ENCODE results near the gene THAP4.

THAP4 gene, protein sequence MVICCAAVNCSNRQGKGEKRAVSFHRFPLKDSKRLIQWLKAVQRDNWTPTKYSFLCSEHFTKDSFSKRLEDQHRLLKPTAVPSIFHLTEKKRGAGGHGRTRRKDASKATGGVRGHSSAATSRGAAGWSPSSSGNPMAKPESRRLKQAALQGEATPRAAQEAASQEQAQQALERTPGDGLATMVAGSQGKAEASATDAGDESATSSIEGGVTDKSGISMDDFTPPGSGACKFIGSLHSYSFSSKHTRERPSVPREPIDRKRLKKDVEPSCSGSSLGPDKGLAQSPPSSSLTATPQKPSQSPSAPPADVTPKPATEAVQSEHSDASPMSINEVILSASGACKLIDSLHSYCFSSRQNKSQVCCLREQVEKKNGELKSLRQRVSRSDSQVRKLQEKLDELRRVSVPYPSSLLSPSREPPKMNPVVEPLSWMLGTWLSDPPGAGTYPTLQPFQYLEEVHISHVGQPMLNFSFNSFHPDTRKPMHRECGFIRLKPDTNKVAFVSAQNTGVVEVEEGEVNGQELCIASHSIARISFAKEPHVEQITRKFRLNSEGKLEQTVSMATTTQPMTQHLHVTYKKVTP

DNA sequence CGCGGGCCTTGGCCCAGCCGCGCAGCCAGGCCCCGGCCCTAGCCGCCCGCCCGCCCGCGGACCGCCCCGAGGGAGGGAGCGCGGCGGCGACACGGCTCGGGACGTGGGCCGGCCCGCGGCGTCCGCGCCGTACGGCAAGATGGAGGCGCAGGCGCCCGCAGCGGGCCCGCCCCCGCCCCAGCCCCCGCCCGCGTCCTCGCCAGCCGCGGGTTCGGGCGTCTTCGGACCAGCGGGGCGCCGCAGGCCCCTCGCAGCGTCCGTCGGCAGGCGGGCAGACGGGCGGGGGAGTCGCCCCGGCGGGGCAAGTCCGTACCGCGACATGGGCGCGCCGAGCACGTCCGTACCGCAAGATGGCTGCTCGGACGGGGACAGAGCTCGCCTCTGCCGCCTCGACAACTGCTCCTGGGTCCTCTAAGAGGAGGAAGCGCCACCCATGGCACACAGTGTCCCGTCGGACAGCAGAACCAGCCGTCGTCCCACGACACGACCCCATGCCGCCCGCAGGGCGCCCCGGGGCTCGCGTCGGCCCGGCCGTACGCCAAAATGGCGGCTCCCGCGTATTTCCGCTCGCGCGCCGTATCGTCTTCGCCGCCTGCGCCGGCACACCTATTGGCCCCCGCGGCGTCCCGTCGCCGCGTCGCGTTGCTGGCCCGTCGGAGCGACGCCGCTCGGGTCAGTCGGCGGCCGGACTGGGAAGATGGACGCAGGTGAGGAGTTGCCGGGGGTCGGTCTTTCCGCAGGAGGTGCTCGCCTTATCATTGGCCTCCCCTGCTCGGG, at the start of gene THAP4, which contains the start of gene ATG4B:
Gene THAP4 (minus strand): TSS at position 141 of the 777 bp plus-strand sequence. CDS start 141 bp downstream, outside the sequence.
Gene ATG4B (plus strand): TSS at position 676 of the 777 bp plus-strand sequence. CDS start 22 bp downstream, at position 698.
- DNase-seq: peak; percentile 67 to 73

- no peak for DNase-seq
Observed at GRCh38 chr2:241686324-241686649, 49.3 kb upstream of the THAP4 start.

DNA sequence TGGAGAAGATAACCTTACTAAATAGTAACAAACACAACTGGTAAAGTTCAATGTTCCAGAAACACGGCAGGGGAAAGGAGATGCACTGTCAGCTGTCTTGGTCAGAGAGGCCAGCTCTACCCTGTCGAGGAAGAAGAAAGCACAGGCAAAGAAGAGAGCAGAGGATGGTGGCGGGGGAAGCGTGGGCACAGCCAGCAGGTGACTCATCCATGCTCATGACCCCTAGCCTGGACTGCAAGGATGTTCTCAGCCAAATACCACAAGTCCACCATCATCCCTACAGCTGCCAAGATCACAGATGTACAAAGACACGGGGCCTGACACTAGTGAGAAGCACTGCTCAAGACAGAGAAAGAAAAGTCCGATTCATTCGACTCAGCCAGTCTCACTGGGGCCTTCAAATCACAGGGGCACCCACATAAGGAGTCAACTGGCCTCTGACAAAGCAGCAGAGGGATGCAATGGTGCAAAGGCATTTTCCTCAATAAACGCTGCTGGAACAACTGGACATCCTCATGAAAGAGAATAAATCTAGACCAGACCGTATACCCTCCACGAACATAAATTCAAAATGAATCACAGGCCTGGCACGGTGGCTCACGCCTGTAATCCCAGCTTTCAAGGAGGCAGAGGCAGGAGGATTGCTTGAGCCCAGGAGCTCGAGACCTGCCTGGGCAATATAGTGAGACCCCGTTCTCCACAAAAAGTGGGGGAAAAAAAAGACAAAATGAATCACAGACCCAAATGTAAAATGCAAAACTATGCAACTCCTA, 44.1 kb upstream of the THAP4 start:
- no peak for DNase-seq

GRCh38 chr2:241680044-241680443, 43.1 kb upstream of the THAP4 start:
- DNase-seq: no peak

GRCh38 chr2:241678784-241679540, 42.0 kb upstream of the THAP4 start:
- DNase-seq: no peak

GRCh38 chr2:241678307-241678706, 41.3 kb upstream of the THAP4 start:
- no peak for DNase-seq

- DNase-seq: no peak
Observed at GRCh38 chr2:241677392-241677791, 40.4 kb upstream of the THAP4 start.

DNA sequence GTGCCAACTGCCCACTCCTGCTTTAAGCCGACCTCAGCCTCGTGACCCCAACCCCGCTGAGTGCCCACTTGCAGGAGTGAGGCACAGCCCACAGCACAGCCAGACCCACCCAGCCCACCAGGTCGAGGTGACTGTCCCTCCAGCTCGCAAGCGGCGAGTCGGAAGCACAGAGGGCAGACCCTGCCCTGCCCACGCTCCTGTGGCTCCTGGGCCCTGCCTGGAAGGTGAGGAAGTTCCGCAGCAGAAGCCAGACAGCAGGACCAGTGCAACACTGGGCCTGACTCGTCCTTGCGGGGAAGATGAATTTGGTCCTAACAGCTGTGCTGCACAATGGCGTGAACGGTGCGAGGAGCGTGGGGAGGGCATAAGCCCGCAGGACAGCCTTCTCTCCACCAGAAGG, 39.7 kb upstream of the THAP4 start:
- DNase-seq: no peak

GRCh38 chr2:241675885-241676284, 38.9 kb upstream of the THAP4 start:
- DNase-seq: no peak

DNA sequence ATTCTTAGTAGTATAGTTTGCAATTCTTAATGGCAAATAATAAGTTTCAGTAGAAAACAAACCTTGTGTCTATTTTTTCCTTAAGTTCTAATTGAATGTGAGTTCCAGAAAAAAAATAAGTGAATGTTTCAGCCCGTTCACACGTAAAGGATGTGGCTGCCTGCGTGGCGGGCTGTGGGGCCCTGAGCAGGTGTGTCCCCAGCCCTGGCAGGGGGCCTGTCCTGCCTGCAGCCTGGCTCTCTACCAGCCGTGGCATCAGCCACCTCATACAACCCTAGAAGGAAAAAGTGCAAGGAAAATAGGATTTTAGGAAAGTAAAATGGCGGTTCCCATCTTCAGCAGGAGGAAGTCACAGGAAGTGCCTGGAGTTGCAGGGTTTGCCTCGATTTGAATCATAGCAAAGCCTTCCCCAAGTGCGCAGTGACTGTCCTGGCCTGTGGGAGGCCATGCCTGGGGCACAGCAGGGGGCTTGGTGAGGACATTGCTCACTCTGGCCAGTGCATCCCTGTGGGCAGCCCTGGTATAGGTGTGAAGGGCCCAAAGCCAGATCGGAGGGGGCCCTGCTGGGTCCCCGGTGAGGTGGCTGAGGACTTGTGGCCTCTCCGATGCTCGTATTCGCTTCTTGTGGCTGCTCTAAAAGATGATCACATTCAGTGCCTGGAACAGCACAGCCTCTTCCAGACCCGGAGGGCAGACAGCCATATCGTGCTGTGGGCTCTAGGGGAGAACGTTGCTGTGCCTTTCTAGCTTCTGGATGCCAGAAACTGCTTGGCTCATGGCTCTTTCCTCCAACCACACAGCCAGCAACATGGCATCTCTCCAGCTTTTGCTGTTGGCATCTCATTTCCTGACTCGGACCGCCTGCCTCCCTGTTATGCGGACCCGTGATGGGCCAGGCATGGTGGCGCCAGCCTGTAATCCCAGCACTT, 37.1 kb upstream of the THAP4 start:
- no peak for DNase-seq

- no peak for DNase-seq
Observed at GRCh38 chr2:241673189-241673663, 36.3 kb upstream of the THAP4 start.

- DNase-seq: no peak
Observed at GRCh38 chr2:241672243-241673188, 35.6 kb upstream of the THAP4 start.

GRCh38 chr2:241671457-241672240, 34.7 kb upstream of the THAP4 start:
- no peak for DNase-seq

DNA sequence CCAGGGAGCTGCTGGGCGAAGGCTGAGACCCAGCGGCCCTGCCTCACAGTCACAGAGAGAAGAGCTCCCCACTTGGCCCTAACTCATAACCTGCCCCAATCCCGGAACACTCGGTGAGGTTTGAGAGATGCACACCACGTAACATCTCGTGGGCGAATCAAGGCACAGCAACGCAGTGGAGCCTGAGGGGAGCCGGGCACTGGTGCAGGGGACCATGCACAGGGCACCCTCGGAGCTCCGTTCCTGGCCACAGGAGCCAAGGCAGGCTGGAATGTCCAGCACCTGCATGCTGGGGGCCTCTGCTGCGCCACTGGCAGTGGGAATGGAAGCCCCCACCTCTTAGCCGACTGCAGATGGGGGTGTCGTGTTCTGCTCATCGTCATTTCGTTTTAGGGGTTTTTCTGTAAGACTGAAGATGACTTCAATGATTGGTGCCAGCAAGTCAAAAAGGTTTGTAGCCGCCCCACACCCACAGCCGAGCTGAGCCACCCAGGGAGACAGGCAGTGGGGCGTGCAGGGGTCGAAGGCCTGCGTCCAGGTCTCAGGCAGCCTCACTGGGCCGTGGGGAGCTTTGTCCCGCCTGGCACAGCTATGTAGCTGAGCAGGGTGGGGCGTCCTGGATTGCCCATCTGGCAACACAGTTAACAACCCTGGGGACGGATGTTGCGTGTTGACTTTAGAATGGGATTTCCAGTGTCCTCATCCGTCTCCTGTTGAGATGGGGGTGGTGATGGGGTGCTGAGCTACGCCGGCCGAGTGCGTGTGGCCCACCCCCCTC, 33.6 kb upstream of the THAP4 start:
- no peak for DNase-seq

DNA sequence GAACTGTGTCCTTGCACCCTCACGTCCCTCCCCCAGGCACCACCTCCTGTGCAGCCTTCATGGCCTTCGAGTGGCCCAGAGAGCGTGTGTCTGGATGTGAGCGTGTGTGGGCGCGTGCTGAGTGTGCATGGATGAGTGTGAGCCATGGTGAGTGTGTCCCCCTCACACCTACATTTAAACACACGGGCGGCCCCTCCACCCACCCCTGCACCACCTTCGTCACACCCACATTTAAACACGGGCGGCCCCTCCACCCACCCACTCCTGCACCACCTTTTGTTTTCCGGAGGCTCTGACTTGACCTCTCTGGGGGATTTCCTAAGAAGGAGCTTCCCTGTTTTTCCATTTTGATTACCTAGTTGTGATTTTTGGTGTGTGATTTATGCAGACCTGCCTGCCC, 31.9 kb upstream of the THAP4 start:
- no peak for DNase-seq

DNA sequence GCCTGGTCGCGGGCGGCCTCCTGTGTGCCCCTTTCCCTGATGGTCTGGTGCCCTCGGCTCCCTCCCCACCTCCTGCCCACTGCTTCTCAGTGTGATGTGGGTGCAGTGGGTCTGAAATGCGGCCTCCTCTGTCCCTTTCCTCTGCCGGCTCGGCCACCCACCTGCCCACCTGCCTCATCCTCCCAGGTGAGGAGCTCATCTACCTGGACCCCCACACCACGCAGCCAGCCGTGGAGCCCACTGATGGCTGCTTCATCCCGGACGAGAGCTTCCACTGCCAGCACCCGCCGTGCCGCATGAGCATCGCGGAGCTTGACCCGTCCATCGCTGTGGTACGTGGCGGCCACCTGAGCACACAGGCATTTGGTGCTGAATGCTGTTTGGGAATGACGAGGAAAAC, 31.4 kb upstream of the THAP4 start:
- no peak for DNase-seq

GRCh38 chr2:241666627-241667400, 29.9 kb upstream of the THAP4 start:
- no peak for DNase-seq

Data from stimulated activated CD4-positive, alpha-beta T cell treated with anti-CD3 and anti-CD28 coated beads, Interleukin-4, amount 100 ng/mL, for 4 hours (primary cell).